ENCODE measurements around the gene SEPTIN8.

Gene SEPTIN8

DNA sequence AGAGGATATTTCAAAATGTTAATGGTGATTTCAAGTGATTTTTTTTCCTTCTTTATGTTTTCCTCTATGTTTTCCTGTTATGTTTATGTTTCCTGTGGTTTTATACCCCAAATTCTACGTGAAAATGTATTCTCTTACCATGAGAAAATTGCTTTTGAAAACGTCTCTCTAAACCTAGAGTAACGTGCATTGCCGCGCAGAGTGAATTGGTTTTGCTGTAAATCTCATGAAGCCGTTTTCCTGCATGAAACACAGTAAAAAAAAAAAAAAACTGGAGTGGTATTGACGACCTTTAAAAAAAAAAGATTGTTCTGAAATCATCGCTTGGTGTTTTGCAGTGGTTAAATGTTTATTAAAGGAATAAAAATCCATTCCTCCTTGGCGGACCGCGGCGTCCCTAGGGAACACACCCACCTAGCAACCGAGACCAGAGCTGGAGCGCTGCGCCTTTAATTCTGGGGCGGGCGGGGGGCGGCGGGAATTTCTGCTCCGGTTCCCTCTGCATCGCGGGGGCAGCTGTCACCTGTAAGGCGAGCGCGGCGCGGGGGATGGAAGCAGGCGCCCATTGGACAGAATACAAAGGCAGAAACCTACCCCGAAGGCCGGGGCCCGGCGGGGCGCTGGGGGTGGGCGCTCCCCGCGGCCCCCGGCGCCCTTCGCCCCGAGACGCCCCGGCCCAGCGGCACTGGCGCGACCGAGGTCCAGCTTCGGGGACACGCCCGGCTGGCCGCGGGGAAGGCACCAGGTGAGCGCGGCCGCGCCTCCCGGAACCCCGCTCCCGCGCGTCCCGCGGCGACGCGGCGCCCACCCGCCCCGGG lies 36.0 kb upstream of the SEPTIN8 start, which contains the start of gene SOWAHA:
Gene SOWAHA, plus strand, starts transcription at position 522 of the 818 bp plus-strand sequence. CDS start 320 bp downstream, outside the sequence.
- peaks cover 0 to 2% of the 10 kb centered on the region in 2 donors for H3K4me1 ChIP-seq (ENCODE audit: control insufficient read depth in 2 of 2, insufficient read depth in 1 of 2, low read depth in 1 of 2, low read length in 2 of 2)
- no peak within 1 kb of the TSS for H2BK15ac ChIP-seq (ENCODE audit: low read length)
- H3K9me3 ChIP-seq (replicated peaks in 1 of 2; ENCODE audit: control insufficient read depth in 2 of 2, insufficient read depth in 1 of 2, low read depth in 1 of 2, low read length in 2 of 2) = peaks cover 6 to 8% of the 10 kb centered on the region in 2 donors
- H2BK5ac ChIP-seq (ENCODE audit: low read length) = no peak within 1 kb of the TSS
- DNase-seq (ENCODE audit: low spot score) = no peak
- H4K91ac ChIP-seq (ENCODE audit: low read depth, low read length, poor library complexity) = no peak within 1 kb of the TSS
- H3K4me2 ChIP-seq (ENCODE audit: insufficient read depth, low read length, poor library complexity, severe bottlenecking) = peak within 1 kb of the TSS; percentile 57
- H3K36me3 ChIP-seq (replicated peaks in 1 of 2; ENCODE audit: control insufficient read depth in 2 of 2, insufficient read depth in 2 of 2, low read length in 2 of 2) = no peaks in the 10 kb centered on the region
- H3K79me1 ChIP-seq (ENCODE audit: low read depth, low read length) = peaks cover 3% of the 10 kb centered on the region
- no peak within 1 kb of the TSS for H4K8ac ChIP-seq (ENCODE audit: low read depth, low read length)
- H3K4me3 ChIP-seq (ENCODE audit: low read length in 2 of 2) = peak within 1 kb of the TSS in 1 of 2 donors; percentile 75
- no peak within 1 kb of the TSS for H3K14ac ChIP-seq (ENCODE audit: low read length)
- H3K27me3 ChIP-seq (ENCODE audit: control insufficient read depth in 3 of 3, insufficient read depth in 3 of 3, low read depth in 1 of 3, low read length in 3 of 3) = peaks cover 20 to 95% (median 42%) of the 10 kb centered on the region in 3 experiments
- H3K23ac ChIP-seq (ENCODE audit: low read depth, low read length, poor library complexity) = no peak within 1 kb of the TSS
- H3K27ac ChIP-seq (replicated peaks; ENCODE audit: low read length) = no peak within 1 kb of the TSS
- H3K4ac ChIP-seq (ENCODE audit: low read length) = no peak within 1 kb of the TSS
- no peak within 1 kb of the TSS for H2BK12ac ChIP-seq (ENCODE audit: low read length)
- no CpG with 5 or more reads among the region's 68 CpGs for WGBS, 2 donors (ENCODE audit: extremely low coverage in 2 of 2, insufficient read length in 2 of 2, insufficient replicate concordance in 1 of 2)
- H2AK5ac ChIP-seq (ENCODE audit: low read depth, low read length) = peak within 1 kb of the TSS; percentile 21
- H3K18ac ChIP-seq (ENCODE audit: low read length) = peak within 1 kb of the TSS; percentile 76
- peak within 1 kb of the TSS; percentile 89 for H2AFZ ChIP-seq (ENCODE audit: low read length)
- no peak within 1 kb of the TSS for H2BK120ac ChIP-seq (ENCODE audit: low read depth, low read length)
- H3K9ac ChIP-seq (ENCODE audit: low read depth, low read length, poor library complexity) = peak within 1 kb of the TSS; percentile 4

GRCh38 chr5:132812123-132812765 lies 35.2 kb upstream of the SEPTIN8 start:
- no CpG with 5 or more reads among the region's 18 CpGs for WGBS, 2 donors (ENCODE audit: extremely low coverage in 2 of 2, insufficient read length in 2 of 2, insufficient replicate concordance in 1 of 2)
- Histone ChIP-seq H3K18ac (ENCODE audit: low read length) (no peak overlapping the region), H4K8ac (ENCODE audit: low read depth, low read length) (no peak overlapping the region), H3K36me3 (replicated peaks in 1 of 2; ENCODE audit: control insufficient read depth in 2 of 2, insufficient read depth in 2 of 2, low read length in 2 of 2) (no peaks in the 10 kb centered on the region), H3K27me3 (ENCODE audit: control insufficient read depth in 3 of 3, insufficient read depth in 3 of 3, low read depth in 1 of 3, low read length in 3 of 3) (peaks cover 20 to 88% (median 42%) of the 10 kb centered on the region in 3 experiments), H3K79me1 (ENCODE audit: low read depth, low read length) (peaks cover 3% of the 10 kb centered on the region), H3K27ac (replicated peaks; ENCODE audit: low read length) (no peak overlapping the region), H2AK5ac (ENCODE audit: low read depth, low read length) (no peak overlapping the region), H2BK120ac (ENCODE audit: low read depth, low read length) (no peak overlapping the region), H3K4me1 (ENCODE audit: control insufficient read depth in 2 of 2, insufficient read depth in 1 of 2, low read depth in 1 of 2, low read length in 2 of 2) (peaks cover 3 to 4% of the 10 kb centered on the region in 2 donors), H2BK15ac (ENCODE audit: low read length) (no peak overlapping the region), H3K14ac (ENCODE audit: low read length) (no peak overlapping the region), H4K91ac (ENCODE audit: low read depth, low read length, poor library complexity) (no peak overlapping the region), H2BK12ac (ENCODE audit: low read length) (no peak overlapping the region), H2BK5ac (ENCODE audit: low read length) (no peak overlapping the region), H3K23ac (ENCODE audit: low read depth, low read length, poor library complexity) (no peak overlapping the region), H2AFZ (ENCODE audit: low read length) (no peak overlapping the region), H3K9me3 (replicated peaks in 1 of 2; ENCODE audit: control insufficient read depth in 2 of 2, insufficient read depth in 1 of 2, low read depth in 1 of 2, low read length in 2 of 2) (peaks cover 6 to 8% of the 10 kb centered on the region in 2 donors), H3K4me3 (ENCODE audit: low read length in 2 of 2) (no peak overlapping the region), H3K9ac (ENCODE audit: low read depth, low read length, poor library complexity) (no peak overlapping the region), H3K4ac (ENCODE audit: low read length) (no peak overlapping the region), H3K4me2 (ENCODE audit: insufficient read depth, low read length, poor library complexity, severe bottlenecking) (no peak overlapping the region)
- no peak for DNase-seq (ENCODE audit: low spot score)

GRCh38 chr5:132810605-132811004 lies 33.6 kb upstream of the SEPTIN8 start:
- Histone ChIP-seq H3K9me3 (replicated peaks in 1 of 2; ENCODE audit: control insufficient read depth in 2 of 2, insufficient read depth in 1 of 2, low read depth in 1 of 2, low read length in 2 of 2) (peaks cover 6 to 8% of the 10 kb centered on the region in 2 donors), H3K27ac (replicated peaks; ENCODE audit: low read length) (no peak overlapping the region), H3K14ac (ENCODE audit: low read length) (no peak overlapping the region), H2BK5ac (ENCODE audit: low read length) (no peak overlapping the region), H3K23ac (ENCODE audit: low read depth, low read length, poor library complexity) (no peak overlapping the region), H3K18ac (ENCODE audit: low read length) (no peak overlapping the region), H3K4me3 (ENCODE audit: low read length in 2 of 2) (no peak overlapping the region), H3K4me2 (ENCODE audit: insufficient read depth, low read length, poor library complexity, severe bottlenecking) (no peak overlapping the region), H3K9ac (ENCODE audit: low read depth, low read length, poor library complexity) (no peak overlapping the region), H3K79me1 (ENCODE audit: low read depth, low read length) (peaks cover 3% of the 10 kb centered on the region), H2BK120ac (ENCODE audit: low read depth, low read length) (no peak overlapping the region), H3K4ac (ENCODE audit: low read length) (no peak overlapping the region), H4K91ac (ENCODE audit: low read depth, low read length, poor library complexity) (no peak overlapping the region), H2BK15ac (ENCODE audit: low read length) (no peak overlapping the region), H2AFZ (ENCODE audit: low read length) (no peak overlapping the region), H2AK5ac (ENCODE audit: low read depth, low read length) (no peak overlapping the region), H2BK12ac (ENCODE audit: low read length) (no peak overlapping the region), H3K27me3 (ENCODE audit: control insufficient read depth in 3 of 3, insufficient read depth in 3 of 3, low read depth in 1 of 3, low read length in 3 of 3) (peaks cover 20 to 71% (median 42%) of the 10 kb centered on the region in 3 experiments), H4K8ac (ENCODE audit: low read depth, low read length) (no peak overlapping the region), H3K4me1 (ENCODE audit: control insufficient read depth in 2 of 2, insufficient read depth in 1 of 2, low read depth in 1 of 2, low read length in 2 of 2) (peaks cover 5 to 8% of the 10 kb centered on the region in 2 donors), H3K36me3 (replicated peaks in 1 of 2; ENCODE audit: control insufficient read depth in 2 of 2, insufficient read depth in 2 of 2, low read length in 2 of 2) (no peaks in the 10 kb centered on the region)
- no peak for DNase-seq (ENCODE audit: low spot score)
- WGBS, 2 donors (ENCODE audit: extremely low coverage in 2 of 2, insufficient read length in 2 of 2, insufficient replicate concordance in 1 of 2) = no CpG with 5 or more reads among the region's 5 CpGs

- Histone ChIP-seq H2AK5ac (ENCODE audit: low read depth, low read length) (no peak overlapping the region), H3K4me1 (ENCODE audit: control insufficient read depth in 2 of 2, insufficient read depth in 1 of 2, low read depth in 1 of 2, low read length in 2 of 2) (peaks cover 5 to 6% of the 10 kb centered on the region in 2 donors), H3K14ac (ENCODE audit: low read length) (no peak overlapping the region), H2BK12ac (ENCODE audit: low read length) (no peak overlapping the region), H2BK120ac (ENCODE audit: low read depth, low read length) (no peak overlapping the region), H3K9ac (ENCODE audit: low read depth, low read length, poor library complexity) (no peak overlapping the region), H3K36me3 (replicated peaks in 1 of 2; ENCODE audit: control insufficient read depth in 2 of 2, insufficient read depth in 2 of 2, low read length in 2 of 2) (no peaks in the 10 kb centered on the region), H3K9me3 (replicated peaks in 1 of 2; ENCODE audit: control insufficient read depth in 2 of 2, insufficient read depth in 1 of 2, low read depth in 1 of 2, low read length in 2 of 2) (peaks cover 0 to 2% of the 10 kb centered on the region in 2 donors), H3K79me1 (ENCODE audit: low read depth, low read length) (peaks cover under 1% of the 10 kb centered on the region), H2AFZ (ENCODE audit: low read length) (no peak overlapping the region), H4K8ac (ENCODE audit: low read depth, low read length) (no peak overlapping the region), H3K4ac (ENCODE audit: low read length) (no peak overlapping the region), H3K4me3 (ENCODE audit: low read length in 2 of 2) (no peak overlapping the region), H2BK5ac (ENCODE audit: low read length) (no peak overlapping the region), H3K23ac (ENCODE audit: low read depth, low read length, poor library complexity) (no peak overlapping the region), H2BK15ac (ENCODE audit: low read length) (no peak overlapping the region), H3K27ac (replicated peaks; ENCODE audit: low read length) (no peak overlapping the region), H3K18ac (ENCODE audit: low read length) (no peak overlapping the region), H3K27me3 (ENCODE audit: control insufficient read depth in 3 of 3, insufficient read depth in 3 of 3, low read depth in 1 of 3, low read length in 3 of 3) (peaks cover 8 to 54% (median 26%) of the 10 kb centered on the region in 3 experiments), H3K4me2 (ENCODE audit: insufficient read depth, low read length, poor library complexity, severe bottlenecking) (no peak overlapping the region), H4K91ac (ENCODE audit: low read depth, low read length, poor library complexity) (no peak overlapping the region)
- no peak for DNase-seq (ENCODE audit: low spot score)
- no CpG with 5 or more reads among the region's 3 CpGs for WGBS, 2 donors (ENCODE audit: extremely low coverage in 2 of 2, insufficient read length in 2 of 2, insufficient replicate concordance in 1 of 2)
These were observed 31.8 kb upstream of the SEPTIN8 start for GRCh38 chr5:132808866-132809265.

Measured in neuronal stem cell (in vitro differentiated cells).